ENCODE data around the gene P2RX1. TPM values are rescaled to one million over a fixed set of nuclear protein-coding genes. Genes with fewer than 3 reads are reported as not detected.

Gene P2RX1
- total and polyA plus RNA-seq, 2 experiments from 2014 or later: 0.31 to 2.2 TPM

DNA sequence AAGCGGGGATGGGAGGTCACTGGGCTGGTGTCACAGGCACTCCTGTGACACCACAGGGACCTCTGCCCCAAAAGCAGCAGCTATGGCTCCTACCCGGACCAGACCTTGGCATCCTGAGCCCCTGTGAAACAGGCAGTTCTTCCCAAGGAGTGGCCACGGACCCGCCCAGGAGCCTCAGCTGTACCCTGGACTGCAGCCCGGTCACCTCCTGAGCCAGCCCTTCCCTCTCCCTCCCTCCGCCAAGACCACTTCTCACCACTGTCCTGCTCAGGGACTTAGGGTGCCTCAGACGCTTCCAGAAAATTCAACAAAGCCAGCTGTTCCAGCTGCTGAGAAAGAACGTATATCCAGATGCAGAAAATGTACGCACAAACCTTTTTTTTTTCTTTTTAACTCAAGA lies 56.3 kb downstream of the P2RX1 start:
- Histone ChIP-seq H3K4me3 (no peak overlapping the region), H3K4me2 (no peak overlapping the region), H3K36me3 (ENCODE audit: insufficient read depth) (no peaks in the 10 kb centered on the region; the same call in 1 of the 2 replicates), H3K79me2 (replicated peaks; ENCODE audit: insufficient read depth) (no peaks in the 10 kb centered on the region), H2AFZ (no peak overlapping the region), H3K27ac (ENCODE audit: low read depth) (no peak overlapping the region), H3K27me3 (ENCODE audit: insufficient read depth) (no peaks in the 10 kb centered on the region), H4K20me1 (replicated peaks; ENCODE audit: insufficient read depth) (no peaks in the 10 kb centered on the region), H3K4me1 (ENCODE audit: insufficient read depth) (no peaks in the 10 kb centered on the region), H3F3A (replicated peaks; ENCODE audit: low read depth) (no peaks in the 10 kb centered on the region), H3K9me2 (ENCODE audit: insufficient read depth) (no peaks in the 10 kb centered on the region)
- Mint-ChIP-seq H3K4me1 (no peaks in the 10 kb centered on the region; the same call in 2 of the 3 replicates), H3K27me3 (ENCODE audit: insufficient read depth, low read depth, poor library complexity) (peaks cover 7% of the 10 kb centered on the region), H3K27ac (no peak overlapping the region), H3K9me3 (peaks cover 2% of the 10 kb centered on the region), H3K4me3 (no peak overlapping the region), H3K36me3 (ENCODE audit: low read depth) (peaks cover 5% of the 10 kb centered on the region; the same call in 2 of the 3 replicates)
- no peak for ATAC-seq
- no peak for TF ChIP-seq STAT1 (IDR thresholded peaks at IDR 0.05; ENCODE audit: unreplicated experiment)
- TF ChIP-seq REST (IDR thresholded peaks at IDR 0.05; ENCODE audit: unreplicated experiment): no peak
- no peak for TF ChIP-seq EZH2phosphoT487 (IDR thresholded peaks at IDR 0.05; ENCODE audit: unreplicated experiment)
- no peak for TF ChIP-seq JUNB (IDR thresholded peaks at IDR 0.05; ENCODE audit: unreplicated experiment)
- TF ChIP-seq ZNF462 (CRISPR knock-in tag; IDR thresholded peaks at IDR 0.05): no peak
- no peak for TF ChIP-seq ZNF114 (CRISPR knock-in tag; IDR thresholded peaks at IDR 0.05)
- no peak for TF ChIP-seq EZH2 (IDR thresholded peaks at IDR 0.05; ENCODE audit: low read depth, unreplicated experiment)
- no peak for TF ChIP-seq NANOG (IDR thresholded peaks at IDR 0.05; ENCODE audit: borderline replicate concordance)
- no peak for TF ChIP-seq CREB1 (CRISPR knock-in tag; IDR thresholded peaks at IDR 0.05; ENCODE audit: low read depth)
- TF ChIP-seq POLR2AphosphoS5 (IDR thresholded peaks at IDR 0.05; ENCODE audit: low read depth): no peak
- no peak for TF ChIP-seq ETS1 (IDR thresholded peaks at IDR 0.05)
- TF ChIP-seq ZNF331 (CRISPR knock-in tag; IDR thresholded peaks at IDR 0.05; ENCODE audit: low read depth): no peak
- TF ChIP-seq CTCF (conservative IDR thresholded peaks at IDR 0.05; ENCODE audit: low read depth in 2 of 2): no peak
- DNase-seq (ENCODE audit: low spot score): no peak
